SU-DHL-6 (cell line): ENCODE measurements around the gene PLS1.

Source experiments
- H2AFZ ChIP-seq: fragments of 200-600 bp; sonication (generic); 2 replicates; pipeline ENCODE4 v1.6.1; 2014; ENCODE audit warnings: low read depth, mild to moderate bottlenecking, moderate library complexity, mixed read lengths, antibody characterized with exemption, low read length; ENCODE audit not compliant: severe bottlenecking
- H3F3A ChIP-seq: fragments of 200-600 bp; shearing (Covaris generic); 2 replicates; pipeline ENCODE4 v1.6.0; 2016; ENCODE audit warnings: antibody characterized with exemption, mild to moderate bottlenecking; ENCODE audit not compliant: insufficient read depth
- H3K27ac ChIP-seq: fragments of 200-600 bp; sonication (generic); 2 replicates; pipeline ENCODE4 v1.5.1; 2016; ENCODE audit warnings: low read depth, mild to moderate bottlenecking, low read length, moderate library complexity, mixed read lengths
- H3K27me3 ChIP-seq: fragments of 200-600 bp; sonication (generic), shearing (Covaris generic); 2 replicates; pipeline ENCODE4 v1.6.0; 2014; ENCODE audit warnings: mild to moderate bottlenecking, low read length
- H3K36me3 ChIP-seq: fragments of 200-600 bp; sonication (generic); 2 replicates; pipeline ENCODE4 v1.6.1; 2014; ENCODE audit warnings: mild to moderate bottlenecking, low read length, mixed read lengths
- H3K4me2 ChIP-seq: fragments of 300-600, 200-600 bp; shearing (Covaris generic), sonication (generic); 2 replicates; pipeline ENCODE4 v1.6.0; 2014; ENCODE audit warnings: low read length, low read depth, mild to moderate bottlenecking; ENCODE audit not compliant: poor library complexity, severe bottlenecking
- H3K4me3 ChIP-seq: fragments of 200-600 bp; sonication (generic); 2 replicates; pipeline ENCODE4 v1.5.1; 2014; ENCODE audit warnings: antibody characterized with exemption, low read length, mild to moderate bottlenecking, mixed read lengths; ENCODE audit not compliant: insufficient read depth, poor library complexity, severe bottlenecking
- H3K79me2 ChIP-seq: fragments of 200-600 bp; sonication (generic); 2 replicates; pipeline ENCODE4 v1.6.1; 2014; ENCODE audit warnings: mild to moderate bottlenecking, low read length, moderate library complexity; ENCODE audit not compliant: insufficient read depth
- H3K9ac ChIP-seq: fragments of 200-600 bp; sonication (generic); 2 replicates; pipeline ENCODE4 v1.7.0; 2014; ENCODE audit warnings: mild to moderate bottlenecking, low read length
- H3K9me2 ChIP-seq: fragments of 200-600 bp; sonication (generic); replicated peaks from 2 replicates; pipeline ENCODE4 v1.6.1; 2014; ENCODE audit warnings: low read length; ENCODE audit not compliant: insufficient read depth
- H3K9me3 ChIP-seq: fragments of 200-600 bp; sonication (generic); 2 replicates; pipeline ENCODE4 v1.6.1; 2014; ENCODE audit warnings: low read length, mixed read lengths; ENCODE audit not compliant: insufficient read depth
- H4K20me1 ChIP-seq: fragments of 200-600 bp; sonication (generic); 2 replicates; pipeline ENCODE4 v1.6.1; 2014; ENCODE audit warnings: low read depth, mild to moderate bottlenecking, antibody characterized with exemption, low read length, moderate library complexity, mixed read lengths
- EZH2phosphoT487 ChIP-seq: fragments of 200-600 bp; sonication (generic), shearing (Covaris generic); conservative IDR thresholded peaks from 2 replicates; pipeline ENCODE4 v1.6.1; 2018; ENCODE audit warnings: mild to moderate bottlenecking, antibody characterized with exemption, low read length, moderate library complexity, mixed read lengths
- TF ChIP-seq, protein P1 (sequence below): fragments of 200-600 bp; sonication (generic); IDR thresholded peaks from one replicate; pipeline ENCODE4 v1.5.1; 2017; ENCODE audit warnings: antibody characterized with exemption, mild to moderate bottlenecking, low read length, moderate library complexity; ENCODE audit not compliant: insufficient read depth, poor library complexity, severe bottlenecking

The PLS1 gene

DNA sequence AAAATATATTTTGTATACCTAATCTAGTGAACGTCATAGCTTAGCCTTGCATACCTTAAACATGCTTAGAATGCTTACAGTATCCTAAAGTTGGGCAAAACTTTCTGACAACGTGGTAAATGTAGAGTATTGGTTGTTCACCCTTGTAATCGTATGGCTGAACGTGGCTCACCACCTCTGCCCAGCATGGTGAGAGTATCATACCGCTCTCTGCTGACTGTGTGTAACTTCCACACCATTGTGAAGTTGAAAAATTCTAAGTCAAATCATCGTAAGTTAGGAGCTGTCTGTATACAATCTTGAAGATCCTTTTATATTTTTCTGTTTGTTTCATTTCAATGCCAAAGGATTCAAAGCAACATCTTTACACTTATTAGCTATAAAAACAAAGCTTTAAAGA, 64.2 kb downstream of the PLS1 start:
- H3K79me2 ChIP-seq = no peaks in the 10 kb centered on the region
- no peaks in the 10 kb centered on the region for H4K20me1 ChIP-seq
- no peak overlapping the region for H3K4me3 ChIP-seq
- H3K9ac ChIP-seq = no peak overlapping the region
- no peak overlapping the region for H2AFZ ChIP-seq
- H3K9me3 ChIP-seq = no peaks in the 10 kb centered on the region
- no peaks in the 10 kb centered on the region for H3K36me3 ChIP-seq
- H3F3A ChIP-seq = no peaks in the 10 kb centered on the region
- no peak overlapping the region for H3K4me2 ChIP-seq
- no peak overlapping the region for H3K27ac ChIP-seq
- TF ChIP-seq, protein P1, sequence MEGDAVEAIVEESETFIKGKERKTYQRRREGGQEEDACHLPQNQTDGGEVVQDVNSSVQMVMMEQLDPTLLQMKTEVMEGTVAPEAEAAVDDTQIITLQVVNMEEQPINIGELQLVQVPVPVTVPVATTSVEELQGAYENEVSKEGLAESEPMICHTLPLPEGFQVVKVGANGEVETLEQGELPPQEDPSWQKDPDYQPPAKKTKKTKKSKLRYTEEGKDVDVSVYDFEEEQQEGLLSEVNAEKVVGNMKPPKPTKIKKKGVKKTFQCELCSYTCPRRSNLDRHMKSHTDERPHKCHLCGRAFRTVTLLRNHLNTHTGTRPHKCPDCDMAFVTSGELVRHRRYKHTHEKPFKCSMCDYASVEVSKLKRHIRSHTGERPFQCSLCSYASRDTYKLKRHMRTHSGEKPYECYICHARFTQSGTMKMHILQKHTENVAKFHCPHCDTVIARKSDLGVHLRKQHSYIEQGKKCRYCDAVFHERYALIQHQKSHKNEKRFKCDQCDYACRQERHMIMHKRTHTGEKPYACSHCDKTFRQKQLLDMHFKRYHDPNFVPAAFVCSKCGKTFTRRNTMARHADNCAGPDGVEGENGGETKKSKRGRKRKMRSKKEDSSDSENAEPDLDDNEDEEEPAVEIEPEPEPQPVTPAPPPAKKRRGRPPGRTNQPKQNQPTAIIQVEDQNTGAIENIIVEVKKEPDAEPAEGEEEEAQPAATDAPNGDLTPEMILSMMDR = no peak
- no peak for TF ChIP-seq EZH2phosphoT487
- no peaks in the 10 kb centered on the region for H3K9me2 ChIP-seq
- H3K27me3 ChIP-seq = no peaks in the 10 kb centered on the region

DNA sequence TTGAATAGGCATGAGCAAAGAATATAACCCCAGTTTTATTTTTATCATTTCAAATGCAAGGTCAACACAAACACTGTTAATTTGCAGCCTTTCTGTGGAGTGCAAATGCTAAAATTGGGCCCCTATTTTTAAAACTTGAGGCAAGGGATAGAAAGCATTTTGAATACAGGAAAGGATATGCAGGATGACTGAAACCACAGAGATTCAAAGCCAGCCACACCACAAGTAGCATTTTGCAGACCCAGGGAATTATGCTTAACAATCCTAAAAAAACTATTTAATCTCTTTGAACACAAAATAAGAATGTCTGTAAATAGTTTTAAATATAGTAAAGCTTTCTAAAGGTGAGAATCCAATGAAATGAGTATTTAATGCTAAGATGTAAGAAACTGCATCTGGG, 64.7 kb downstream of the PLS1 start:
- no peaks in the 10 kb centered on the region for H4K20me1 ChIP-seq
- H3K27ac ChIP-seq = no peak overlapping the region
- H3K79me2 ChIP-seq = no peaks in the 10 kb centered on the region
- no peak for TF ChIP-seq EZH2phosphoT487
- TF ChIP-seq, protein P1 = no peak
- no peaks in the 10 kb centered on the region for H3F3A ChIP-seq
- H3K4me3 ChIP-seq = no peak overlapping the region
- H3K4me2 ChIP-seq = no peak overlapping the region
- H3K27me3 ChIP-seq = no peaks in the 10 kb centered on the region
- no peak overlapping the region for H2AFZ ChIP-seq
- H3K36me3 ChIP-seq = no peaks in the 10 kb centered on the region
- H3K9me3 ChIP-seq = no peaks in the 10 kb centered on the region
- no peak overlapping the region for H3K9ac ChIP-seq
- H3K9me2 ChIP-seq = no peaks in the 10 kb centered on the region

DNA sequence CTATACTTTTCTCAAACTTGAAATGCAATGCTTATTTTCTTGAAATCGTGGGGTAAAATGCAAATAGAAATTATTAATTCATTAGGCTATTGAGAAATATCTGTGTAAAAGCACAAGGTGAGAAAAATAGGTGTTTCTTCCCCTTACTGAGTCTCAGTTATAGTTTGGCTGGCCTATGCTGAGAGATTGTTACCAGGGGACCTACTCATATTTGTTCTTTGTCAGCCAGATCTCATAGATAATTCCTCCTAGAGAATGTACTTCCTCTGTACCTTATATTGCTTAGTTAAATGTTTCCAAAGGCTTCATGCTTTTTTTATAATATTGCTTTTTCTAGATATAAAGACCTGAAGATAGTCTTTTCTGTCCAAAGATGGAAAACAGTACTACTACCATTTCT, 67.7 kb downstream of the PLS1 start:
- Histone ChIP-seq H3K4me2 (no peak overlapping the region), H3K79me2 (no peaks in the 10 kb centered on the region), H3K9me3 (no peaks in the 10 kb centered on the region), H3K4me3 (no peak overlapping the region), H3K36me3 (no peaks in the 10 kb centered on the region), H3K9me2 (no peaks in the 10 kb centered on the region), H2AFZ (no peak overlapping the region), H4K20me1 (no peaks in the 10 kb centered on the region), H3K27ac (no peak overlapping the region), H3F3A (no peaks in the 10 kb centered on the region), H3K9ac (no peak overlapping the region), H3K27me3 (no peaks in the 10 kb centered on the region)
- TF ChIP-seq, protein P1 = no peak
- no peak for TF ChIP-seq EZH2phosphoT487
